HepG2 (cell line): ENCODE data around the gene COMMD7. TPM values are rescaled to one million over a fixed set of nuclear protein-coding genes. Genes with fewer than 3 reads are reported as not detected.

Source experiments
- CEBPG ChIP-seq: IDR thresholded peaks from 2 replicates; pipeline ENCODE4 v1.6.1; 2016
- EP300 ChIP-seq, 3 experiments: sonication (generic) in 1 of 3; formaldehyde crosslinking in 1 of 3; IDR thresholded peaks; 2 replicates each; pipeline versions ENCODE4 v1.5.1 to v1.6.1; 2011 to 2020; ENCODE audit warnings: low read depth in 2 of 3, low read length in 2 of 3, borderline replicate concordance in 1 of 3, improper control_type of control experiment in 1 of 3, mild to moderate bottlenecking in 1 of 3, missing genetic modification reagents in 1 of 3, moderate library complexity in 1 of 3
- FOXA1 ChIP-seq, 2 experiments: fragments of 450-650 bp in 1 of 2; sonication (generic) in 1 of 2; formaldehyde crosslinking in 1 of 2; IDR thresholded peaks; 2 replicates each; pipeline versions ENCODE4 v1.4.0 to v1.6.1; 2016 to 2020; ENCODE audit warnings: missing genetic modification reagents in 1 of 2
- FOXP1 ChIP-seq, 2 experiments: fragments of 450-650 bp in 1 of 2; IDR thresholded peaks; 2 replicates each; pipeline ENCODE4 v1.6.1; 2017 to 2018; ENCODE audit warnings: antibody characterized with exemption in 1 of 2
- GFI1 ChIP-seq: sonication (generic); formaldehyde crosslinking; IDR thresholded peaks from 2 replicates; pipeline ENCODE4 v1.5.0; 2020; ENCODE audit warnings: missing genetic modification reagents, mild to moderate bottlenecking, borderline replicate concordance
- HDAC2 ChIP-seq: sonication (generic); formaldehyde crosslinking; IDR thresholded peaks from 2 replicates; pipeline ENCODE4 v1.4.0; 2020; ENCODE audit warnings: missing genetic modification reagents
- PAX8 ChIP-seq: sonication (generic); formaldehyde crosslinking; IDR thresholded peaks from 2 replicates; pipeline ENCODE4 v1.8.0; 2022; ENCODE audit warnings: mild to moderate bottlenecking, missing genetic modification reagents, borderline replicate concordance
- PHF21A ChIP-seq: sonication (generic); formaldehyde crosslinking; IDR thresholded peaks from 2 replicates; pipeline ENCODE4 v1.5.0; 2020; ENCODE audit warnings: mild to moderate bottlenecking, missing genetic modification reagents
- SAP130 ChIP-seq: IDR thresholded peaks from 2 replicates; pipeline ENCODE4 v1.6.1; 2016; ENCODE audit warnings: low read depth
- SOX13 ChIP-seq, 3 experiments: fragments of 450-650 bp in 1 of 3; sonication (generic) in 1 of 3; formaldehyde crosslinking in 1 of 3; IDR thresholded peaks in 2 of 3; conservative IDR thresholded peaks in 1 of 3; 2 replicates each; pipeline versions ENCODE4 v1.5.0 to v1.6.1; 2016 to 2020; ENCODE audit warnings: antibody characterized with exemption in 1 of 3, mild to moderate bottlenecking in 1 of 3, missing compliant biosample characterization in 1 of 3, missing genetic modification reagents in 1 of 3, moderate library complexity in 1 of 3
- SOX5 ChIP-seq: IDR thresholded peaks from 2 replicates; pipeline ENCODE4 v1.6.1; 2016; ENCODE audit warnings: borderline replicate concordance
- WIZ ChIP-seq: sonication (generic); formaldehyde crosslinking; IDR thresholded peaks from 2 replicates; pipeline ENCODE4 v1.5.1; 2020; ENCODE audit warnings: mild to moderate bottlenecking, missing genetic modification reagents
- ZNF292 ChIP-seq: sonication (generic); formaldehyde crosslinking; IDR thresholded peaks from 2 replicates; pipeline ENCODE4 v1.8.1; 2022; ENCODE audit warnings: mild to moderate bottlenecking, low read depth, missing genetic modification reagents, borderline replicate concordance
- ZNF629 ChIP-seq: sonication (generic); formaldehyde crosslinking; conservative IDR thresholded peaks from 2 replicates; pipeline ENCODE4 v1.5.0; 2020; ENCODE audit warnings: missing genetic modification reagents
- polyA plus RNA-seq, 8 experiments: library from polyadenylated mRNA; depleted of rRNA in 3 of 8; stranded (reverse) in 7 of 8; unstranded in 1 of 8; fragments of >200 nt; fragmentation: Illumina TruSeq in 4 of 8; extraction: Trizol in 4 of 8; gene quantifications; 2 replicates each; pipeline versions ENCODE4 v1.2.1 to v1.2.3, GENCODE V29; 2011 to 2016; ENCODE audit warnings: low read depth in 4 of 8, missing spikeins in 1 of 8, mixed read lengths in 1 of 8; ENCODE audit not compliant: insufficient read depth in 1 of 8
- total RNA-seq, 5 experiments: library from RNA; depleted of rRNA; stranded (reverse); fragments of >200 nt; fragmentation: Illumina TruSeq; extraction: Trizol; gene quantifications; 2 replicates each; pipeline ENCODE4 v1.2.3, GENCODE V29; 2016; ENCODE audit warnings: low read depth in 1 of 5
- TF ChIP-seq, protein P1 (sequence below): sonication (generic); formaldehyde crosslinking; IDR thresholded peaks from 2 replicates; pipeline ENCODE4 v1.4.0; 2020; ENCODE audit warnings: missing genetic modification reagents
- TF ChIP-seq, protein P2 (sequence below): sonication (generic); formaldehyde crosslinking; IDR thresholded peaks from 2 replicates; pipeline ENCODE4 v1.5.0; 2020; ENCODE audit warnings: missing genetic modification reagents

COMMD7 gene
- total and polyA plus RNA-seq, 2 of the 13 experiments (the other 11 are each of a cell fraction or from before 2014, with no cell fraction given), result 42.1 to 53.3 TPM

DNA sequence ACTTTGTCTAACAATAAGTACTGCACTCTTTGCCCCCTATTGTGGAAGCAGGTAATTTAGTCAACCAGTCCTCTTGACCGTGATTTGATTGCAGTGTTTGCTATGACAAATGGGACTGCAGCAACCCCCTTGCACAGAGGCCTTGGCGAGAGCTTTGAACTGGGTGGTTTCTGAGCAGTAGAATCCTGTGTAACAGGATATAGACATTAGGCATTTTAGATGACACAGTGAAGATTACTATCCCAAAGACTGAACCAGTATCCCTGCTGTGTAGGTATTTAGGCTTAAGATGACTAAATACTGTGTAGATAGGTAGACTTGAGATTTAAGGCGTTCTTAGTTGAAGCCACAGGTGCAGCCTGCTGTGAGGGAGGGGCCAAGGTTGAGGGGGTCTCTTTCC is 28.8 kb upstream of the COMMD7 start (continued):
- peak; percentile 55; the same call in 1 of the 2 replicates for TF ChIP-seq PHF21A (CRISPR knock-in tag)
- no peak for TF ChIP-seq WIZ (CRISPR knock-in tag)
- peak; percentile 48; the same call in 1 of the 2 replicates for TF ChIP-seq SAP130 (CRISPR knock-in tag)
- TF ChIP-seq EP300 (IDR thresholded peaks at IDR 0.05; ENCODE audit: low read depth in 2 of 2, low read length in 2 of 2), result peak in 1 of 2 experiments; percentile 37; a peak in 1 of 4 replicates
- TF ChIP-seq EP300 (CRISPR knock-in tag; IDR thresholded peaks at IDR 0.05; ENCODE audit: borderline replicate concordance), result no peak
- TF ChIP-seq GFI1 (CRISPR knock-in tag), result 0 out of 2 replicates have a peak, but pooled peaks have one; percentile 74
- TF ChIP-seq FOXP1 (IDR thresholded peaks at IDR 0.05), result no peak
- peak; percentile 37; the same call in 1 of the 2 replicates for TF ChIP-seq FOXP1 (CRISPR knock-in tag; IDR thresholded peaks at IDR 0.05)
- TF ChIP-seq CEBPG (CRISPR knock-in tag), result 0 out of 2 replicates have a peak, but pooled peaks have one; percentile 24
- peak; percentile 40; the same call in 1 of the 2 replicates for TF ChIP-seq SOX13 (IDR thresholded peaks at IDR 0.05)
- TF ChIP-seq SOX13 (CRISPR knock-in tag; conservative IDR thresholded peaks at IDR 0.05 in 1 of 2, IDR thresholded peaks at IDR 0.05 in 1 of 2), result peak in 1 of 2 experiments; percentile 84; a peak in 2 of 4 replicates
- peak; percentile 92 for TF ChIP-seq SOX5 (CRISPR knock-in tag)
- TF ChIP-seq PAX8 (CRISPR knock-in tag), result no peak
- TF ChIP-seq ZNF292 (CRISPR knock-in tag), result peak; percentile 49; the same call in 1 of the 2 replicates
- TF ChIP-seq ZNF629 (CRISPR knock-in tag), result peak; percentile 28; the same call in 1 of the 2 replicates
- no peak for TF ChIP-seq FOXA1 (IDR thresholded peaks at IDR 0.05)
- 0 out of 2 replicates have a peak, but pooled peaks have one; percentile 25 for TF ChIP-seq FOXA1 (CRISPR knock-in tag; IDR thresholded peaks at IDR 0.05)
- TF ChIP-seq, protein P1, sequence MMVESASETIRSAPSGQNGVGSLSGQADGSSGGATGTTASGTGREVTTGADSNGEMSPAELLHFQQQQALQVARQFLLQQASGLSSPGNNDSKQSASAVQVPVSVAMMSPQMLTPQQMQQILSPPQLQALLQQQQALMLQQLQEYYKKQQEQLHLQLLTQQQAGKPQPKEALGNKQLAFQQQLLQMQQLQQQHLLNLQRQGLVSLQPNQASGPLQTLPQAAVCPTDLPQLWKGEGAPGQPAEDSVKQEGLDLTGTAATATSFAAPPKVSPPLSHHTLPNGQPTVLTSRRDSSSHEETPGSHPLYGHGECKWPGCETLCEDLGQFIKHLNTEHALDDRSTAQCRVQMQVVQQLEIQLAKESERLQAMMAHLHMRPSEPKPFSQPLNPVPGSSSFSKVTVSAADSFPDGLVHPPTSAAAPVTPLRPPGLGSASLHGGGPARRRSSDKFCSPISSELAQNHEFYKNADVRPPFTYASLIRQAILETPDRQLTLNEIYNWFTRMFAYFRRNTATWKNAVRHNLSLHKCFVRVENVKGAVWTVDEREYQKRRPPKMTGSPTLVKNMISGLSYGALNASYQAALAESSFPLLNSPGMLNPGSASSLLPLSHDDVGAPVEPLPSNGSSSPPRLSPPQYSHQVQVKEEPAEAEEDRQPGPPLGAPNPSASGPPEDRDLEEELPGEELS (CRISPR knock-in tag), result peak; percentile 36; the same call in 1 of the 2 replicates
- TF ChIP-seq, protein P2, sequence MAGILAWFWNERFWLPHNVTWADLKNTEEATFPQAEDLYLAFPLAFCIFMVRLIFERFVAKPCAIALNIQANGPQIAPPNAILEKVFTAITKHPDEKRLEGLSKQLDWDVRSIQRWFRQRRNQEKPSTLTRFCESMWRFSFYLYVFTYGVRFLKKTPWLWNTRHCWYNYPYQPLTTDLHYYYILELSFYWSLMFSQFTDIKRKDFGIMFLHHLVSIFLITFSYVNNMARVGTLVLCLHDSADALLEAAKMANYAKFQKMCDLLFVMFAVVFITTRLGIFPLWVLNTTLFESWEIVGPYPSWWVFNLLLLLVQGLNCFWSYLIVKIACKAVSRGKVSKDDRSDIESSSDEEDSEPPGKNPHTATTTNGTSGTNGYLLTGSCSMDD (CRISPR knock-in tag), result no peak
- TF ChIP-seq HDAC2 (CRISPR knock-in tag), result peak; percentile 24; the same call in 1 of the 2 replicates
